ENCODE measurements around the gene WNK2.
A peak's percentile ranks its signal among the peaks of the same experiment; 100 is the strongest.

Gene WNK2

GRCh38 chr9:93218671-93219420 lies 34.9 kb downstream of the WNK2 start:
- DNase-seq (ENCODE audit: low spot score) = no peak

- DNase-seq (ENCODE audit: low spot score) = no peak
Measured at GRCh38 chr9:93219692-93220091, 35.8 kb downstream of the WNK2 start.

- DNase-seq (ENCODE audit: low spot score) = no peak
Measured at GRCh38 chr9:93220627-93221026, 36.7 kb downstream of the WNK2 start.

- no peak for DNase-seq (ENCODE audit: low spot score)
Measured at GRCh38 chr9:93221044-93221443, 37.1 kb downstream of the WNK2 start.

GRCh38 chr9:93222890-93223259 lies 38.9 kb downstream of the WNK2 start:
- no peak for DNase-seq (ENCODE audit: low spot score)

GRCh38 chr9:93223260-93224180 lies 39.6 kb downstream of the WNK2 start:
- no peak for DNase-seq (ENCODE audit: low spot score)

- peak; percentile 37 for DNase-seq (ENCODE audit: low spot score)
Measured at GRCh38 chr9:93224591-93224990, 40.7 kb downstream of the WNK2 start.

GRCh38 chr9:93225417-93225816 lies 41.5 kb downstream of the WNK2 start:
- no peak for DNase-seq (ENCODE audit: low spot score)

- no peak for DNase-seq (ENCODE audit: low spot score)
Measured at GRCh38 chr9:93225892-93226291, 42.0 kb downstream of the WNK2 start.

- DNase-seq (ENCODE audit: low spot score) = no peak
Measured at GRCh38 chr9:93226819-93227218, 42.9 kb downstream of the WNK2 start.

GRCh38 chr9:93228030-93228429 lies 44.1 kb downstream of the WNK2 start:
- DNase-seq (ENCODE audit: low spot score) = no peak

GRCh38 chr9:93228453-93228852 lies 44.5 kb downstream of the WNK2 start:
- DNase-seq (ENCODE audit: low spot score) = no peak

- DNase-seq (ENCODE audit: low spot score) = no peak
Measured at GRCh38 chr9:93229636-93230035, 45.7 kb downstream of the WNK2 start.

- DNase-seq (ENCODE audit: low spot score) = no peak
Measured at GRCh38 chr9:93230185-93230584, 46.2 kb downstream of the WNK2 start.

GRCh38 chr9:93230601-93231000 lies 46.7 kb downstream of the WNK2 start:
- no peak for DNase-seq (ENCODE audit: low spot score)

GRCh38 chr9:93231121-93231694 lies 47.3 kb downstream of the WNK2 start:
- no peak for DNase-seq (ENCODE audit: low spot score)

- no peak for DNase-seq (ENCODE audit: low spot score)
Measured at GRCh38 chr9:93231716-93232115, 47.8 kb downstream of the WNK2 start.

- no peak for DNase-seq (ENCODE audit: low spot score)
Measured at GRCh38 chr9:93232388-93232960, 48.5 kb downstream of the WNK2 start.

- DNase-seq (ENCODE audit: low spot score) = no peak
Measured at GRCh38 chr9:93233033-93233432, 49.1 kb downstream of the WNK2 start.

GRCh38 chr9:93234600-93234999 lies 50.7 kb downstream of the WNK2 start:
- DNase-seq (ENCODE audit: low spot score) = no peak

GRCh38 chr9:93235300-93235960 lies 51.5 kb downstream of the WNK2 start:
- DNase-seq (ENCODE audit: low spot score) = no peak

All from HuH-7.5 (cell line).